Omental fat pad (tissue), 4 donors: ENCODE measurements around the gene CAPN10. TPM values are rescaled to one million over a fixed set of nuclear protein-coding genes. Genes with fewer than 3 reads are reported as not detected.

Source experiments
- ATAC-seq: fragments of 150-250 bp; one replicate; pipeline ENCODE4 v1.9.1; 2016; ENCODE audit warnings: mild to moderate bottlenecking, moderate library complexity; ENCODE audit not compliant: low FRiP score
- DNase-seq: peaks from one replicate; pipeline ENCODE4 v3.0.0-alpha.2; 2019; ENCODE audit warnings: low spot score
- total RNA-seq, 4 donors: library from RNA; depleted of rRNA; stranded (reverse); fragments of >200 nt; gene quantifications; one replicate each; pipeline ENCODE4 v1.1.0, GENCODE V29; 2016
- TF ChIP-seq, protein P1 (sequence below), 3 donors: fragments of 450-650 bp; IDR thresholded peaks; one replicate each; pipeline ENCODE4 v1.5.1; 2016 to 2017; ENCODE audit warnings: antibody characterized with exemption in 3 of 3, mild to moderate bottlenecking in 3 of 3, moderate library complexity in 2 of 3

Gene CAPN10
- total RNA-seq, 4 donors from 2014 or later, result 11.6 to 22.6 (median 17.7) TPM

DNA sequence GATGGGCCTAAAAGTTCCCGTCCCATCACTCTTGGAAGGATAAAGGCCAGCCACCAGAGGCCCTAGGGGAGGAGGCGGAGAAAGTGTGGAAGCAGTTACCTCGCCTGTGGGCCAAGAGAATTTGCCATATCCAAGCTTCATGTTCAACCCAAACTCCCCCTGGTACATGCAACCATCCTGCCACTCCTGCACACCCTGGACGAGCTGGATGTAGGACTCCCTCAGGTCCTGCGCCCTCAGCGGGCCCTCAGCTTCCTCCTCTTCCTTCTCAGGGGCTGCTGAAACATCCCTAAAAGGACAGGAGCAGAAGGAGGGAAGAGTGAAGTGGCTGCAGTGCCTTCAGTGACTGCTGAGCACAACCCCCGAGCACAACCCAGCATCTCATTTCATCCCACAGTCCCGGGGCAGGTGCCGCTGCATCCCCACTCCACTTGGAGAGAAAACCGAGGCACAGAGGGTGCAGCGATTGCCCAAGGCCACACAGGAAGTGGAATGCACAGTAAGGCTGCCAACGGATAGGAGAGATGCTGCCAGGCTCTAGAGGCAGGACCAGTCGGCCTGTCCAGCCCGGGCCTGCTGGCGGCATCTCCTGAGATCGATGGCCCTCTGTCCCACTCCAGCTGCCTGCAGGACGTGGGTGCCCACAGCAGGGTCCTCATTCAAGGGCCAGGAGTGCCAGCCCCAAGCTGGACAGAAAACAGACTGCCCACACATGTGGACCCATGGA lies 31.6 kb upstream of the CAPN10 start:
- ATAC-seq, result no peak
- DNase-seq, result no peak
- TF ChIP-seq, protein P1, sequence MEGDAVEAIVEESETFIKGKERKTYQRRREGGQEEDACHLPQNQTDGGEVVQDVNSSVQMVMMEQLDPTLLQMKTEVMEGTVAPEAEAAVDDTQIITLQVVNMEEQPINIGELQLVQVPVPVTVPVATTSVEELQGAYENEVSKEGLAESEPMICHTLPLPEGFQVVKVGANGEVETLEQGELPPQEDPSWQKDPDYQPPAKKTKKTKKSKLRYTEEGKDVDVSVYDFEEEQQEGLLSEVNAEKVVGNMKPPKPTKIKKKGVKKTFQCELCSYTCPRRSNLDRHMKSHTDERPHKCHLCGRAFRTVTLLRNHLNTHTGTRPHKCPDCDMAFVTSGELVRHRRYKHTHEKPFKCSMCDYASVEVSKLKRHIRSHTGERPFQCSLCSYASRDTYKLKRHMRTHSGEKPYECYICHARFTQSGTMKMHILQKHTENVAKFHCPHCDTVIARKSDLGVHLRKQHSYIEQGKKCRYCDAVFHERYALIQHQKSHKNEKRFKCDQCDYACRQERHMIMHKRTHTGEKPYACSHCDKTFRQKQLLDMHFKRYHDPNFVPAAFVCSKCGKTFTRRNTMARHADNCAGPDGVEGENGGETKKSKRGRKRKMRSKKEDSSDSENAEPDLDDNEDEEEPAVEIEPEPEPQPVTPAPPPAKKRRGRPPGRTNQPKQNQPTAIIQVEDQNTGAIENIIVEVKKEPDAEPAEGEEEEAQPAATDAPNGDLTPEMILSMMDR (IDR thresholded peaks at IDR 0.05), result no peak

DNA sequence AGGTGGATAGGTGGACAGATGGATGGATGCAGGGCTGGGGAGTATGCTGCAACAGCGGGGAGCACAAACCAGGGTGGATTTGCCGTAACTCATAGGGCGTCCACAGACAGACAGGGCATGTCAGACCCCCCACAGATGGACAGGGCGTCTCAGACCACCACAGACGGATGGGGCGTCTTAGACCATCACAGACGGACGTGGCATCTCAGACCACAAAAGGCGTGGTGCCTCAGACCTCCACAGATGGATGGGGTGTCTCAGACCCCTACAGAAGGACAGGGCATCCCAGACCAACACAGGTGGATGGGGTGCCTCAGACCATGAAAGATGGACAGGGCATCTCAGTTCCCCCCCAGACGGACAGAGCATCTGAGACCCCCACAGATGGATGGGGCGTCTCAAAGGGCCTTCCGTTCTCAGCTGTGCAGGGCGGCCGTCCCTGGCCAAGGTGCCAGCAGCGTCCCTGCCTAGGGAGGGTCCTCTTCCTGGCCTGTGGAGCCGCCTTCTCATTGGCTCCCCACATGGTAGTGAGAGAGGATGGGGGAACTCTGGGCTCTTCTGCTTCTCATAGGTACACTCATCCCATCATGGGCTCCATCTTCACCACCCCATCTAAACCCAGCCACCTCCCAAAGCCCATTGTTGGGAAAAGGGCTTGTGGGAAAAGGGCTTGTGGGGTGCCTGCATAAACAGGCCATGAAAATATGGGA lies 30.8 kb upstream of the CAPN10 start:
- TF ChIP-seq, protein P1 (IDR thresholded peaks at IDR 0.05), result no peak
- ATAC-seq (no peak), DNase-seq (no peak)

DNA sequence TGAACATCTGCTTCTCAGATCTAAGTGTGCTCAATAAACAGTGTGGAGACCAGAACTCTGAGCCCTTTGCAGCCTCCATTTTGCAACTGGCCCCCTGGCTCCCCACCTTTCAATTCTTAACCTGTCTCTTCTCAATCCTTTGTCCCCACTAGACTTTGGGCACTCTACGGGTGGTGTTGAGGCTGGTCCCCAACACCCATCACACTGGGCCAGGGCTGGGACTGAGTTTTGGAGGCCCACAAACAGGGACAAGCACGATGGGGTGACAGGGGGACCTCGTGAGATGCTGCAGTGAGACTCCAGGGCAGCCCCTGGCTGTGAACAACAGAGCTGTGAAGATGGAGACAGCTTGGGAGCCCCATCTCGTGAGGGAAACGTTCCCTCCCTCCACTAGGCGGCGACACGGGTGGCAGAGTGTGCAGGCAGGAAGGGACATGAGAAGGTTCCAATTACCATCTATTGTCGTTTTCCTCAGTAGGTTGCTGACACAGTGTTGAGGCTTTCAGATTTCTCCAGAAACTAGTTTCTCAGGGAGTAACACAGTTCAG lies 29.9 kb upstream of the CAPN10 start:
- DNase-seq (no peak), ATAC-seq (no peak)
- TF ChIP-seq, protein P1 (IDR thresholded peaks at IDR 0.05), result no peak

DNA sequence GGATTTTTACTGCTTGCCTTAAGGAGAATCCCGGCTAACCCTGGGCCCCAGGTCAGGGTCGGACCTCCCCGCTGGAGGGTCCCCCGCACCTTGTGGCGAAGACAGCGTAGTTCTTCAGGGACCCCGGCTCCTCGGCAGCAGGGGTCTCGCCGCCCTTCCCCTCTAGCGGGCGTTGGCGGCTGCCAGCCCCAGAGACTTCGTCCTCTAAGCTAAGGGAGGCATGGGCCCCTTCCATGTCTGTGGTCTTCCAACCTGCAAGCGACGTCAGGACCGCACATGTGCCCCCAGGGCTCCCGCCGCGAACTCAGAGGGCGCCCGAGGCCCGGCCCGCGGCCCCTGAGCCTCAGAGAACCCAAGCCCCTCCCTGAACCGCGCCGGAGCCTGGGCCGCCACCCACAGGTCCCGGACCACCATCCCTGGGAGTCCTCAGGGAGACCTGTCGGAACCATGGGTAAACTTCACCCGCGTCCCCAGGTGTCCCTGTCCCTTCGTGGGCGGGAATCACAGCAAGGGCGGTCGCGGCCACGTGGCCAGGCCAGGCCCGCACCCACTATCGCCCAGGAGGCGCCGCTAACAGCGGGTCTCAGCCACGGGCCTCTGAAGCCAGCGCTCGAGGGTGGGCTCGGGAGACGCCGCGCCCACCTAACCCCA lies 29.3 kb upstream of the CAPN10 start:
- no peak for DNase-seq
- TF ChIP-seq, protein P1 (IDR thresholded peaks at IDR 0.05), result no peak
- no peak for ATAC-seq

DNA sequence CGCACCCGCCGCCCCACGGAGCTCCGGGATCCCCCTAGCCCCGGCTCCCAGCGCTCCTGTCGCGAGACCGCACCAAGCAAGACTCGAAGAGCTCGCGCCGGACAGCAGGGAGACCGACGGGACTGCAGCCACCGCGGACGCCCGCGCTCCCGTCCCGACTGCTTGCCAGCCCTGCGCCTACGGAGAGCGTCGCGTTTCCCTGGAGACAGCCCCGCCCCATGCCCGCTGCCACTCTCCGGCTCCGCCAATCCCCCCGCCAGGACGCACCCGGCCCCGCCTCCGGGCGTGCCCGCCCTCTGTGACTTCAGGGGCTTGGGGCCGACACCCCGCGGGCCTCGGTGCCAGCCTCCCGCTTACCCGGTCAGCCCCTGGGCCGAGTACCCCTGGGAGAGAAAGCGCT lies 28.7 kb upstream of the CAPN10 start, which contains the start of gene ANKMY1:
ANKMY1 (minus strand) TSS at position 181 of the 400 bp plus-strand sequence. CDS start 653 bp downstream, outside the sequence.
- no peak for DNase-seq
- peak; percentile 42 for ATAC-seq
- TF ChIP-seq, protein P1 (IDR thresholded peaks at IDR 0.05), result no peak

DNA sequence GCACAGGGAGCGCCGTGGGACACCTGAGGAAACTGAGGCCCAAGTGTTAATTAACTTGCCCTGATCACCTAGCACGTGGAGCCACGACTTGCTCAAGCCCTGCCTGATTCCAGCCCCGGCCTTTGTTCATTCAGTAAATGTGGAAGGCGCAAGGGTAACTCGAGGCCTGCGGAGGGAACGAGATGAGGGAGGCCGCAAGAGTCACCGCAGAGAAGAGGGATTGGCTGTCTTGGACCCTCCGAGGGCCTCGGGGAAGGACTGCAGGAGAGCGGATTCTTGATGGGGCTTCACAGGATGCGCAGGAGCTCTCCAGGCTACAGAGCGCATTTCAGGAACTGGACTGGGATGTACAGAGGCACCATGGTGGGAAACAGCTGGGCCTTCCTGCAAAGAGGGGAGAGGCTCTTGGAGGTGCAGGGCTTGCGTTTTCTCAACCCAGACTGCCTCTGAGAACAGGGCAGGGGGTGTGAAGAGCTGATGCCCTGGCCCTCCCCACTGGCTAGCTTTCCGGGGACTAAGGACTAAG lies 28.2 kb upstream of the CAPN10 start:
- TF ChIP-seq, protein P1 (IDR thresholded peaks at IDR 0.05), result no peak
- ATAC-seq (no peak), DNase-seq (no peak)
